GM19035 (cell line): Measurements from ENCODE around the gene PRADC1.

Experiments
- ATAC-seq: cut with Tn5 transposase; IDR thresholded peaks from one replicate; pipeline ENCODE4 v1.9.1; 2021; ENCODE audit not compliant: unreplicated experiment

PRADC1 gene

DNA sequence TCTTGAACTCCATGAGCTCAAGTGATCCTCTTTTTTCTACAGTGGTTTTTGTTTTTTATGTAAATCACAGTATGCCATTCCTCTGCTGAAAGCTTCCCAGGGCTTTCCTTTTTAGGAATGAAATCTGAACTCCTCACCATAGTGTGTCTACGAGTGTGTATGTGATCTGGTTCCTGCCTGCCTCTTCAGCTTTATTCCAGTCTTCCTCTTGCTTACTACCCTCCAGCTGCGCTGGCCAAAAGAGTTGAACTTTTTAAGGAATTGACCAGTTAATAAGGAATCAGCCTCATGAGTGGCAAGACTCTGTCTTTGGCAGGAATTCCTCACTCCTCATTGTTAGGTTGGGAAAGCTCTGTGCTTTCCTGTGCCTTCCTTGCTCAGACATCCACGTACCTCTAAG lies 5.1 kb upstream of the PRADC1 start:
- no peak for ATAC-seq

DNA sequence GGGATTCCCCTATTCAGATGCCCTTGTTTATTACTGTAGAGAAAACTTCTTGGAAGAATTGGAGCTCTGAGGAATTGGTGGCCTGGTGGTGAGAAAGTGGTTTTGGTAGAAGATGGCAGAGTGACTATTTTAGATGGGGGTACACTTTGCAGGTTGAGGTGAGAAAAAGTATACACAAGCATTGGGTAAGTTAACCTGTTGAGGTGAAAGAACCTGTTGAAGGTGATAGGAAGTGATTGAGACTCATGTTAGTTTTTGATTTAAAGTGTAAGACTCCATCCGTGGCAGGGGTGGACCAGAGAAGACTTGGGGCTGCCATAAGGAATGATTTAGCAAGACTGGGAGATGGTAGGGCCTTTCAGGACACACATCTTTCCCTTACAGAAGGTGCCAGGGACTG lies 4.1 kb upstream of the PRADC1 start:
- no peak for ATAC-seq

- no peak for ATAC-seq
These were observed 2.4 kb upstream of the PRADC1 start for GRCh38 chr2:73235315-73236028.

DNA sequence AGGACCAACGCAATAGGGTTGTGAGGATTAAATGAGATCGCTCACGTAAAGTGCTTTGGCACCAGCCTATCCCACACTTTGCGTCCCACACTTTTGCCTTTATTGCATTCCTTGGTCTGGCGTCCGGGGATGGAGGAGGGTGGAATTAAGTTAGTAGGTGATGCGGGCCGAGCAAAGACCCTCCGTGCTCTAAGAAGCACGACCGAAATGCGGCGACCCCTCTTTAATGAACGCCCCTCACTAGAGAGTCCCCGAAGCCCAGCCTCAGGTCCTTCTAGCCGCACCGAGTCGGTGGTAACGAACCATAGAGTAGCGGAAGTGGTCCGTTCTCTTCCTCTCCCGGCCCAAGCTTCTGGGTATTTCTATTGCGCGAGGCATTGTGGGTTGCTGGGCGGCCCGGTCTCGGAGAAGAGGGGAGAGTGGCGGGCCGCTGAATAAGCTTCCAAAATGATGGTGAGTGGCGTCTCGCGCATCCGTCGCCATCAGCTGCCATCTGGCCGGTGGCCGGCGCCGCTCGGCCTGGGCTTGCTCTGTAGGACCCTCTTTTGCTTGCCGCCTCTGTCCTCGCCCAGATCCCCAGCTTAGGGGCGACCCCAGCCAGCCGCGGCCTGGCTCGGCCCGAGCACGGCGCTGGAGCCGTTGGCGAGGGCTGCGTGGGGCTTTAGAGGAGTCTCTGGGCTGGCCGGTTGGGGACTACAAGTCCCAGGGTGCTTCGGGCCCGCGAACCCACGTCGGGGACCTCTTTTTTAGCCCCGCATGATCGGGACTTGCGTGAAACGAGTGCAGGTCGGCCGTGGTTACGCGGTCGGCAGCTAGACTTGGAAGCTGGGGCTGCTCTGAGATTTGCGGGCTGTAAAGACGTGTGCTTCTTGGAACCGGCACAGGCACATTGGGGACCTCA lies 1.1 kb upstream of the PRADC1 start, which contains the start of gene CCT7:
Gene CCT7 (plus strand): TSS at position 377 of the 901 bp plus-strand sequence. CDS start 71 bp downstream, at position 448.
- peak; percentile 58 for ATAC-seq

DNA sequence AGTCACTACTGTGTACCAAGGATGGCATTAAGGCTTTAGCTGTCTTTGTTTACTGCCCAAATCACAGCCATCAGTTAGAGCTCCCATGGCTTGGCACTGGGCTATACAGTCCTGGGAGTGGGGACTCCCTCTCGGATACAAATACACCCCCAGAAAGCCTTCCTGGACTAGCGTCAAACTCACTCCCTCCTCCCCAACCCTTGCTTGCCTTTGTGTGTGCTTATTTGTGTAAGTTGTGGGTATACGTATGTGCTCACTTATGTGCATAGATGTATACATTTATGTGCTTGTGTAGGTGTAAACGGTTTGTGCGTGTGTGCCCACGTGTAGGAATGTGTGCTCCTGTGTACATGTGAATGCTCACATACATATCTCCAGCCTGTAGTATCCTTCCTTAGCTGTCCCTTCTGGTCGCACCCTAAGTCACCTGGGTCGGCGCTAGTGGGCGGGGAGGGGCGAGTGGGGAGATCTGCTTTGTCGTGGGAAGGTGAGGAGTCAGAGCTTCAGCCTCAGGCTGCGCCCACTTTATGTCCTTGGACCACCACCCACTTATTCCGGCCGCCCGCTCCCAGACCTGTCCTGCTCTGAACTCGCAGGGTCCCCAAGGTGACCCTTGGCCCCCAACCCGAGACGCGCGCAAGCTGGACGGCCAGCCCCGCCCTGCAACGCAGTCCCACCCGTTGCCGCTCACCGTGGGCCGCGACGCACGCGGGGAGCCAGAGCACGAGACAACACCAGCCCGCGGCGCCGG lies 461 bp downstream of the PRADC1 start:
- peak; percentile 6 for ATAC-seq

GRCh38 chr2:73228631-73229030 lies 4.4 kb downstream of the PRADC1 start:
- ATAC-seq: no peak

GRCh38 chr2:73227086-73227485 lies 6.0 kb downstream of the PRADC1 start:
- no peak for ATAC-seq

DNA sequence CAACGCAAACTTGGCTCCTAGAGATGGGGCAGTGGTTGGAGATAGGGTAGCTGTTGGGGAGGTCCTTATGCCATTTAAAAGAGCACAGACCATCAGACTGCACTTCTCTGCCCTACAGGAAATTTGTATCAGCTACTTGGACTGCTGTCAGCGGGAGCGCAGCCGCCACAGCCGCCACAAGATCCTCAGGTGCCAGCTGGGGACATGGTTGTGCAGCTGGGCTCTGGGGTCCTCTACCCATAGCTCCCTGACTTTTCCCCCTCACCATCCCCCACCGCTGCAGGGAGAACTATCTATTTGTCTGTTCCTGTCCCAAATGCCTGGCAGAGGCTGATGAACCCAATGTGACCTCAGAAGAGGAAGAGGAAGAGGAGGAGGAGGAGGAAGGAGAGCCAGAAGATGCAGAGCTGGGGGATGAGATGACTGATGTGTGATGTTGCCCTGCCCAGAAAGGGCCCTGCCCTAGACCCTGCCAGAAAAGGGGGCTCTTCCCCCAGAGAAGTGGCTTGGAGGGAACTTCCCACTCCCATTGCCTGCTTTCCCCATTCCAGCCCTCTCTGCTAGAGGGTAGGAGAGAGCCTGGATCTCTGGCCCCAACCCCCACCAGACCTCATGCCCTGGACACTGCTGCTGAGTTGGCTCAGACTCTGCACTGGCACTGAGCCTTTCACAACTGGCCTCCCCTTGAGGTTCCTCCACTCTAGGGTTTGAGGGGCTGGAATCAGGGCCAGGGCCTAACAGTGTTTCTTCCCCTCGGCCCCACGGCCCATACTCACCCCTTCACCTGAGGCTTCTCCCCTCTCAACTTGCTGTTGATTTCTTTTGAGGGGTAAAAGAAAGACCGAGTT lies 7.3 kb downstream of the PRADC1 start:
- no peak for ATAC-seq

- no peak for ATAC-seq
These were observed 9.2 kb downstream of the PRADC1 start for GRCh38 chr2:73223821-73224220.

GRCh38 chr2:73218298-73218697 lies 14.7 kb downstream of the PRADC1 start:
- no peak for ATAC-seq

DNA sequence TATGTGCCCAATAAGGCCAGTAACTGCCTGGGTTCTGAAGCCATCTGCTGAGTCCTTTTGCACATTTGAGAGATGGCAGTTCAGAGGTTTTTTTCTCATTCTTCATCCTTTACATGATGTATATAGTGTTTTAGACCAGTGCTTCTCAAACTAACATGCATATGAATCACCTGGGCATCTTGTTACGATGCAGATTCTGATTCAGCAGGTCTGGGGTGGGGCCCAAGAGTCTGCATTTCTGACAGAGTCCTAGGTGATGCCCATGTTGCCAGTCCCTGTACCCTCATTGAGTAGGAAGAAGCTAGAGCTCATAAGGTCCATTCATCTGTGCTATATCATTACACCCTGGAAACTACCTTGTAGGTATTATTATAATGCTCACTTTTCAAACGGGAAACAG lies 15.2 kb downstream of the PRADC1 start:
- no peak for ATAC-seq

DNA sequence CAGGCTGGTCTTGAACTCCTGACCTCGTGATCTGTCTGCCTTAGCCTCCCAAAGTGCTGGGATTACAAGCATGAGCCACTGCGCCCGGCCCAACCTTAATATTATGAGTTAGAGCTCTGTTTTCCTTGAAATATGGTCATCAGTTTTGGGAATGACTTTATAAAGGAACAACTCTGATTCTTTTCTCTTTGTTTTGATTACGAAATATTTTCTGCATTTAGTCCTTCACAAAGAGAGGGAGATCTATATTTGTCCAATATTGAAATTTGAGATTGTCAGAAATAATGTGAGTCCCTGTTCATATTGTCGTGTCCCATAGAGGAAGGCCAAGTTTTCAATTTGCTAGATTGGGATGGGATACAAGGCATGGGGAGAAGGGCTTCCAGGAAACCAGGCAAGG lies 15.9 kb downstream of the PRADC1 start:
- no peak for ATAC-seq

- no peak for ATAC-seq
These were observed 17.8 kb downstream of the PRADC1 start for GRCh38 chr2:73215254-73215653.

- ATAC-seq: peak; percentile 94
These were observed 18.7 kb downstream of the PRADC1 start, which contains the start of gene SMYD5 for GRCh38 chr2:73214120-73215035. Gene SMYD5, plus strand, starts transcription at chr2:73214245. Its CDS starts 22 bp downstream, at chr2:73214267.

DNA sequence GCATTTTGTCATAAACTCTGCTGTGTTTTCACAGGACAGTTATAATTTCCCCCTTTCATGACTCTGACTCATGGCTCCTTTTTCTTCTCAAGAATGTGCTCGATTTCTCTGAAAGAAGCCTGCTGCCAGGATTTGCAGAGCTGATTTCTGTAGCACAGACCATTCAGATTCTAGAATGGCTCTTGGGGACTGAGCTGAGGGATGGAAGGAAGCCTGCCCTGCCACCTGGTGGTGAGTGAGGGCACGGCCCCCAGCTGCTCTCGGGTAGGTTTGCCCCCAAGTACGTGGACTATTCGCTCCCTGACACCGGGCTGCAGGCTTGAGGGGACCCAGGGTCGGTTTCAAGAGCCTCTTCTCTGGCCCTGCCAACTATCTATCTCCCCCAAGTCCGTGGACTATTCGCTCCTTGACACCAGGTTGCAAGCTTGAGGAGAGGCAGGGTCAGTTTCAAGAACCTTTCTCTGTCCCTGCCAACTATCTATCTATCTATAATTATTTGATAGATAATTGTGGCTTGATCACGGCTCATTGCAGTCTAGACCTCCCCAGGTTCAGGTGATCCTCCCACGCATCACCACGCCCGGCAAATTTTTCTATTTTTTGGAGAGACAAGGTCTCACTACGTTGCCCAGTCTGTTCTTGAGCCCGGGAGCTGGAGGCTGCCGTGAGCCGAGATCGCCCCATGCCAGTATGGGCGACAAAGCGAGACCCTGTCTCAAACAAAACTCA lies 20.4 kb downstream of the PRADC1 start:
- ATAC-seq: peak; percentile 57

- no peak for ATAC-seq
These were observed 21.0 kb downstream of the PRADC1 start for GRCh38 chr2:73212098-73212447.

GRCh38 chr2:73210696-73211095 lies 22.3 kb downstream of the PRADC1 start:
- ATAC-seq: no peak

DNA sequence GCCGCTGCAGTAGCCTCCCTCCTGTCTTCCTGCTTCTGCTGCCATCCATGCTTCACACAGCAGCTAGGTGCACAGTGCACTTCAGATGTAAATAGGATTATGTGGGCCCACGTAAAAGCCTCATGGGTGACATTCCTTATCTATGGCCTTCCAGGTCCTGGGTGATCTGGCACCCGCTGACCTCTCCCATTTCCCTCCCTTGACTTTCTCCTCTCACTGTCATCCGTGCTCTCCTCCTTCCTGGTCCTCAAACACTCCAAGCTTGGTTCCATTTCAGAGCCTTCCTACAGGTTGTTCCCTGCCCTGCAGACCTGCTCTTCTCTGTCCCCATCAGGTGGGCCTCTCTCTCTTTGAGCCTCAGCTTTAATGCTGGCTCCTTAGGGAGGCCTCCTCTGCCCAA lies 23.0 kb downstream of the PRADC1 start:
- ATAC-seq: no peak

GRCh38 chr2:73208258-73208657 lies 24.8 kb downstream of the PRADC1 start:
- ATAC-seq: no peak
